KOPT-K1 (cell line): Measurements from ENCODE around the gene PLIN1.

ENCODE experiments used
- H3K27ac ChIP-seq: fragments of 200-600 bp; sonication (generic); 2 replicates; pipeline ENCODE4 v1.5.1; 2016; ENCODE audit warnings: antibody characterized with exemption, mild to moderate bottlenecking, low read depth, low read length; ENCODE audit not compliant: poor library complexity, severe bottlenecking
- H3K36me3 ChIP-seq: fragments of 200-600 bp; sonication (generic); 2 replicates; pipeline ENCODE4 v1.5.1; 2017; ENCODE audit warnings: antibody characterized with exemption, mild to moderate bottlenecking, low read length, moderate library complexity; ENCODE audit not compliant: insufficient read depth
- H3K9me3 ChIP-seq: fragments of 200-600 bp; sonication (generic); 2 replicates; pipeline ENCODE4 v1.5.1; 2017; ENCODE audit warnings: antibody characterized with exemption, low read length, mild to moderate bottlenecking; ENCODE audit not compliant: insufficient read depth, poor library complexity, severe bottlenecking

Gene PLIN1

DNA sequence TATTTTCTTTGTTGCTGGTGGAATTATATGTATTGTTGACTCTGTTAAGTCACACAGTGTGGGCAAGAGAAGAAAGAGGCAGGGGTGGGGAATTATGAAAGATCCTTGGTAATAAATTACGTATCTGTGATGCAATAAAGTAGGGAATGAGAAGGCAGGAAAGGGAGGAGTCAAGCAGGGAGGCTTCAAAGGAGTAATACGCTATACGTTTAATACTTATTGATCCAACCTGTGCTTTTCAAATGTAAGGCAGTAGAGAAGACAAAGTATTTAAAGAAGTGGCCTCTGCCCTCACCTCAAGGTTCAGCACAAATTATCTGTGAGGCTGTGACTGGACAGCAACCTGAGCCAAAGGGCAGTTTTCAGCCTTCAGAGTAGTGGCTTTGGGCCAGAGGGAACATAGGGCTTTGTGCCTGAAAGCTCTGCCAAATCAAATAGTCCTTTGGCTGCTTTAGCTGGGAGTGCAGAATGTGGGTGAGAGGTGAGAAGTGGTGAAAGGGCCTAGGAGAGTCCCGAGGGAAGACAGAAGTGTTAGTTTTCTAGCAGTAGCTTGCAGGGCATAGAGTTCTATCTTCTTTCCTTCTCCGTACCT lies 1.2 kb upstream of the PLIN1 start:
- Histone ChIP-seq H3K9me3 (no peaks in the 10 kb centered on the region), H3K36me3 (no peaks in the 10 kb centered on the region), H3K27ac (no peak overlapping the region)

DNA sequence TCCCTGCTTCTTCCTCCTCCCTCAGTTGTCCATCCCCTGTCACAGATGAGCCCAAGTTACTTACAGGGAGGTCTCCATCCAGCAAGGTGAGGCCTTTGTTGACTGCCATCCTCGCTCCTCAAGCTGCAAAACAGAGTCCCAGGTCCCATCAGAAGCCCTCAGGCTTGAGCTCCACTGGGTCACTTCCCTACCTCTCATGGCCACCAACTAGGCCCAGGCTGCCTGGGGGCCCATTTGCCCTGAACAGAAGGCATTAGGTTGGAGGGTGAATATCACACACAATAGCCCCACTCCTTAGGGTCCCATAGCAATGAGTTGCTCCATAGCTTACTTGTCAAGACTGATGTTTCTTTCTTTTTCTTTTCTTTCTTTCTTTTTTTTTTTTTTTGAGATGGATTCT lies 1.8 kb downstream of the PLIN1 start:
- H3K36me3 ChIP-seq, result no peaks in the 10 kb centered on the region
- H3K27ac ChIP-seq, result no peak overlapping the region
- H3K9me3 ChIP-seq, result no peaks in the 10 kb centered on the region

DNA sequence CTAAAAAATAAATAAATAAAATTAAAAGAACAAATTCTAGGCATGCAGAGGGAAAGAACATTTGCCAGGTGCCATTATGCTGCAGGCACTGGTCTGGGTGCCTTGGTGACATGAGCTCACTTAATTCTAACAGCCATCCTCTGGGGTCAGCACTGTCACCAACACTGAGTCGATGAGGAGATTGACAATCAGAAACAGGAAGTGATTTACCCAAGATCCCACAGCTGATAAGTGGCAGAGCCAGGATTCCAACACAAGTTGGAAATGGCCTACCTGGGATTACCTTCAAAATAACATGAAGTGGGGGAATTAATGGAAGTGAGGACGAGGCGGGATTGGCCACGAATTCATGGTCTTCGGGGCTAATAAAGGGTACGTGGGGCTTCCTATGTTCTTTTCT lies 3.6 kb downstream of the PLIN1 start:
- no peaks in the 10 kb centered on the region for H3K9me3 ChIP-seq
- no peak overlapping the region for H3K27ac ChIP-seq
- no peaks in the 10 kb centered on the region for H3K36me3 ChIP-seq

DNA sequence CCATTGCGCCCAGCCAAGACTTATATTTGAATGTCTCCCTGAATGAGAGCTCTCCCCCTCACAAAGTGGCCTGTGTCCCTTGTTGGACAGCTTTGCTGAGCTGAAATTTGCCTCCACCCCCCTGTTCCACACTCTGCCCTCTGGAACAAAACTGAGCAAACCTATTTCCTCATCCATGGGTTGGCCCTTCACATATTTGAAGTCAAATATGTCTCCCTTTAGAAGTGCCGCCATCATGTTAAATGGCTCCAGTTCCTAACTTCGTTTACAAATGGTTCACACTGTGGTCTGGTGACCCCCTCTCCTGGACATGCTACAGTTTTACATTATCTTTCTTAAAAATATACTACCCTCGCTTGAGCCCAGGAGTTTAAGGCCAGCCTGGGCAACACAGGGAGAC lies 4.6 kb downstream of the PLIN1 start:
- Histone ChIP-seq H3K27ac (no peak overlapping the region), H3K9me3 (no peaks in the 10 kb centered on the region), H3K36me3 (no peaks in the 10 kb centered on the region)

DNA sequence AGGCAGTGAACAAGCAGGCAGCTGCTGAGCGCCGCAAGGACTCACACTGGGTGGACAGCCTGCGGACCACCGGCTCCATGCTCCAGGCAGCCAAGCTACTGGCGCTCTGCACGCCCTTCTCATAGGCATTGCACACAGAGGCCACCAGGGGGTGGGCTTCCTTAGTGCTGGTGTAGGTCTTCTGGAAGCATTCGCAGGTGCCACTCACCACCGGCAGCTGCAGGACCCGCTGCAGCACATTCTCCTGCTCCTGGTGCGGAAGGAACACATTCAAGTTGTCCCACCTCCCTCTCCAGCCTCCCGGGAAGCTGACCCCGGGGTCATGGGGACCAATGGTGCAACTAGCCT lies 6.0 kb downstream of the PLIN1 start:
- H3K27ac ChIP-seq, result no peak overlapping the region
- no peaks in the 10 kb centered on the region for H3K9me3 ChIP-seq
- H3K36me3 ChIP-seq, result no peaks in the 10 kb centered on the region

DNA sequence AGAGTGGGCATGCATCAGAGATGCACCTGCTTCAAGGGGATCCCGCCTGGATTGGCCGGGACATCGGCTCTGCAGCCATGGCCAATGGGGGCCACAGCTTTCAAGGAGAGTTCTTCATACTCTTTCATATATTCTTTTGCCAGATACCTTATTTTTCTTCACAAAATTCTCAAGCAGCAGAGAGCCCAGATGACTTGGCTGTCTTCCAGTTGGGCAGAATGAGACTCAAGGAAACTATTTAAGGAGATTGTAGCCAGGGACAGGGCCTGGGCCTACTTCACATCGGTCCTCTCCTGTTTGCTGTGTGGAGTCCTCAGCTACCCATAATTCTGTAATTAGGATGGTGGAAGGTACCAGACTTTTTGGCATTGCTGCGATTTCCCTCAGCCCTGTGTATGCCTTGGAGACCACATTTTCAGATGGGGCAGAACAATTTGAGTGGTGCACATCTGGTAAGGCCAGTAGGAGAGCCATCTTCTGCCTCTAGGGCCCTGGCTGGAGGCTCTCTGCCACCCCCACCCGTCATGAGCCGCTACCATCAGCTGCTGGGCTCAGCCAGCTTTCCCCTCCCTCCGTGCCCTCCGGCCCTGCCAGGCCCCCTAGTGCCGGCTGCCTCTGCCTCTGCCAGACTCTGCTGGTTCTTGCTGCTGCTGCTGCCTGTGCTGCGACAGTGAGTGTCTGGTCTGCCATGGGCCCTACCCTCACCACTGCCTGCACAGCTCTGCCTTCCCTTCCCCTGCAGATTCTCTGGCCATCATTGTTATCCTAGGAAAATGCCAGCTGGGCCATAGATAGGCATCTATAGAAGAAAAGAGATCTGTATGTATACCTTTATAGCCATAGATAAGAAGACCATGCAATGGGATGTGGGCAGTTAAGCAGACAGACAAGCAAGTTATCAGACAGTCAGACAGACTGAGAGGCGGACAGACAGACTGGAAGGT lies 6.7 kb downstream of the PLIN1 start:
- H3K9me3 ChIP-seq, result no peaks in the 10 kb centered on the region
- no peak overlapping the region for H3K27ac ChIP-seq
- H3K36me3 ChIP-seq, result no peaks in the 10 kb centered on the region

DNA sequence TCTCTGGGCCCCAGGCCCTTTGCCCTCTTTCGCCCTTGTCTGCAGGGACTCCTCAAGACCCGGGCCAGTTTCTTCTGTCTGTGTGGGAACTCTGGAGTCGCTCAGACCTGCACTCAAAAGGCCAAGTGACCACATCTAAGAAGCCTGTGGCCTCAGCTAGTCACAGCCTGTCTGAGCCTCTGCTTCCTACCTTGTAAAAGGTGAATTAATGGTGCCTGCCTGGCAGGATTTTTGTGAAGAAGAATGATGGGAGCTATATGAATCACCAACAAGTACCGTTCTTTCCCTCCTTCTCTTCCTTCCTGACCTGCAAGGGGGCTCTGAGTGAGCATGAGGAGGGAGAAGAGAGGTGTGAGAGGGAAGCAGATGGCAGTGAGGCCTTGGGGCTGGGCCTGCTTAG lies 7.5 kb downstream of the PLIN1 start:
- Histone ChIP-seq H3K27ac (no peak overlapping the region), H3K9me3 (no peaks in the 10 kb centered on the region), H3K36me3 (no peaks in the 10 kb centered on the region)

DNA sequence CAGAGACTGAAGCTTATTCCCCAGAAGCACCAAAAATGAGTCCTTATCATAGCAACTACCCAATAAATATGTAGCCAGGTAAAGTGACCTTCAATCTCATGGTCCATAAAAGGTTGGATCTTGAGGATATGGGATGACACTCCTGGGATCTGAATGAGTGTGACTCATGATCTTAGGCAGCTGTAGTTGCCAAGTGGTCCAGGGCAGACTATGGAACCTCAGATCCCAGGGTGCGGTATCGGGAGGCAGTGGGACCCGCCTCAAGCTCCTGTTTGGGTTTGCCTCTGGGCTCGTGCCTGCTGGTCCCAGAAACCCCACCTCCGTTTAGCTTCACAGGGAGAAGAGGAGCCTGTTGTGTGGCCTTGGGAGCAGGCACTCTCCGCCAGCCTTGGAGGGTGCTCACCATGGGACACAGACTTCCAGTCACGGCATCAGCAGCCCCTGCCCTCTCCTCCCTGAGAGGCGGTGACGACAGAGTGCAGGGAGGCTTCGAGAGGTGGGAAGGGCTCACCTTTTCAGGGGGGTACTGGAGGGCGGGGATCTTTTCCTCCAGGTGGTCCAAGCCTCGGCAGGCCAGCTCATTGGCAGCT lies 8.1 kb downstream of the PLIN1 start:
- no peak overlapping the region for H3K27ac ChIP-seq
- H3K36me3 ChIP-seq, result no peaks in the 10 kb centered on the region
- H3K9me3 ChIP-seq, result no peaks in the 10 kb centered on the region

DNA sequence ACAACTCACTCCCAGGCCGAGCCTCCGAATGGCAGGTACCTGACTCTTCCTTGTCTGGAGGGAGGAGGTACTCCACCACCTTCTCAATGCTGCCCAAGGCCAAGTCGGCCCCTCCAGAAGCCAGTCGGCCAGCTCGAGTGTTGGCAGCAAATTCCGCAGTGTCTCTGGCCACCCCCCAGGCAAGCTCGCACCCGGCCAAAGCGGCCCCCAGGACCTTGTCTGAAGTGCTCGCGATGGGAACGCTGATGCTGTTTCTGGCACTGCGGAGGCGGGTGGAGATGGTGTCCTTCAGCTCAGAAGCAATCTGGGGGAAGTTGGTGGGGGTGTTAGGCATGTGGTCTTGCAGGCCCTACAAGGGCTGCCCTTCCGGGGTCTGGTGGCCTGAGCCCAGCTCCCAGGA lies 9.2 kb downstream of the PLIN1 start:
- Histone ChIP-seq H3K27ac (no peak overlapping the region), H3K36me3 (no peaks in the 10 kb centered on the region), H3K9me3 (no peaks in the 10 kb centered on the region)

DNA sequence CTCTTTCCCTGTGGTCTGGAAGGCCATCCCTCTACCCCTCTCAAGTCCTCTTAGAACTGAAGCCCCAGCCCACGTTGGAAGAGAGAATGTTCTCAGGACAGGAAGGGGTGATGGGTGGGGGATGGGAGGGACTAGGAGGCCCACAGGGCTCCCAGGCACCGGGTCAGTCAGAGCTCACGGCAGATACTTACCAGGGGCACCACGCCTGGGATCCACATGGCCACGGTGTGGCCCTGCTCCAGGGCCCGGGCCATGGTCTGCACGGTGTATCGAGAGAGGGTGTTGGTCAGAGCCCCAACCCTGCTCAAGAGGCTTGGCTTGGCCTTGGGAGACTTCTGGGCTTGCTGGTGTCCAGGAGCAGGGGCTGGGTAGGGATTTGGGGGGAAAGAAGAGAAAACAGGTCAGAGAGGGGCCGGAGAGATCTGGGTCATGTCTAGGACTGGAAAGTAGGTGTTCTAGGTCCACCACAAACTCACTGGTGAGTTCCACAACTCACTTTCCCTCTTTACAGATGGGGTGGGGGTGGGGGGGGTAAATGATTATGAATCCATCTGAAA lies 9.8 kb downstream of the PLIN1 start:
- Histone ChIP-seq H3K36me3 (no peaks in the 10 kb centered on the region), H3K27ac (no peak overlapping the region), H3K9me3 (no peaks in the 10 kb centered on the region)

DNA sequence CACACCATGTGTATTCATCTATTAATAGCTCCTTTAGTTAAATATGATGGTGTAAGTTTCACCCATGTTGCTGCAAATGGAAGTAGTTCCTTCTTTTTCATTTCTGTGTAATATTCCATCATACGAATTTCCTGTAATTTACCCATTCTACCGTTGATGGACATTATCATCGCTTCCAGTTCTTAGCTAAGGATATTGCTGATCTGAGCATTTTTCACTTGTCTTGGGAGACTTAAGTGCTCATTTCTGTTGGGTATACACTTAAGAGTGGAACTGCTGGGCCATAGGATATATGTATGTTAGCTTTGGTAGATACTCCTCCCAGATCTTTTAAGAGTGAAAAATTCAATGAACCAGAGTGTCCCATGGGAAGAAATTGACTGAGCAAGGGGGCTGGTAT lies 11.0 kb downstream of the PLIN1 start:
- no peaks in the 10 kb centered on the region for H3K36me3 ChIP-seq
- H3K27ac ChIP-seq, result no peak overlapping the region
- no peaks in the 10 kb centered on the region for H3K9me3 ChIP-seq

DNA sequence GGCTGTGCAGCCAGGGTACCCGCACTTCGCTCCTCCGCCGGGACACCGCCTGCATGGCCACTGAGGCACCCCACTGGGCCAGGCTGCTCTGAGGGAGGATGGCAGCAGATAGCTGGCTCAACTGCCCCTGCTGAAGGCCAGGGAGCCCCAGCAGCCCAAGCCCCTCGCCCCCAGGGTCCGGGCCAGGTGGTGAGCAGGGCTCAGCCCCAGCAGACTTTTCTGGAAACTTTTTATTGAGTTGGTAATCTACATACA lies 11.5 kb downstream of the PLIN1 start:
- Histone ChIP-seq H3K9me3 (no peaks in the 10 kb centered on the region), H3K36me3 (no peaks in the 10 kb centered on the region), H3K27ac (no peak overlapping the region)

DNA sequence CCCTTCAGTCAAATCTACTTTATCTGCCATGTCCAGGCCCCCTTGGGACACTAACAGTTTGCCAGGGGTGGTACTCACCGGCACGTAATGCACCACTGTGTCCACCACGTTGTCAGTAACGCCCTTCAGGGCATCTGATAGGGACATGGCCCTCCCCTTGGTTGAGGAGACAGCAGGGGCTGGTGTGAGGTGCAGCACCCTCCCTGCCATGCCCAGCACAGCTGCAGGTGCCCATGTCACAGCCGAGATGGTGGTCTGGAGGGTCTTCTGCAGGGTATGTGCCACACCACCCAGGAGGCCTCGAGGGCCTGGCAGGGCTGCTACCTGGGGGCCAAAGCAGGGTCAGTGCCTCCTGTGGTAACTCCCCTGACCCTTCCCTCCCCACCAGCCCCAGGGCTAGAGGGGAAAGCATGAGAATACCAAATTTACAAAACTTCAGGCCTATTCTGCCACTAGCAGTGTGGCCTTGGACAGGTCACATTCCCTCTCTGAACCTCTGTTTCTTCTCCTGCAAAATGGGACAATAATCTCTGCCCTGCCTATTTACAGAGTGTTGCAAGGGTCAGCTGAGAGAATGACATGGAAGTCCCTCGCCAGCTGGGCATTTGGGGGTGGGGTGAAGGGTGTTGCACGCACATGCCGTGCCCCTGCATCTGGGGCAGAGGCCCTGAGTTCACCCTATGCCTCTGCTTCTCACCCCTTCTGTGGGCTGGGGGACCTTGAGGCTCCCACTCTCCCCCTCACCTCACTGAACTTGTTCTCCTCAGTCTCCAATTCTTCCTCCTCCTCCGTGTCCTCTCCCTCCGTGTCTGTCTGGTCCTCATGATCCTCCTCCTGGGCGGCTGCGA lies 12.1 kb downstream of the PLIN1 start:
- Histone ChIP-seq H3K9me3 (no peaks in the 10 kb centered on the region), H3K36me3 (no peaks in the 10 kb centered on the region), H3K27ac (no peak overlapping the region)

DNA sequence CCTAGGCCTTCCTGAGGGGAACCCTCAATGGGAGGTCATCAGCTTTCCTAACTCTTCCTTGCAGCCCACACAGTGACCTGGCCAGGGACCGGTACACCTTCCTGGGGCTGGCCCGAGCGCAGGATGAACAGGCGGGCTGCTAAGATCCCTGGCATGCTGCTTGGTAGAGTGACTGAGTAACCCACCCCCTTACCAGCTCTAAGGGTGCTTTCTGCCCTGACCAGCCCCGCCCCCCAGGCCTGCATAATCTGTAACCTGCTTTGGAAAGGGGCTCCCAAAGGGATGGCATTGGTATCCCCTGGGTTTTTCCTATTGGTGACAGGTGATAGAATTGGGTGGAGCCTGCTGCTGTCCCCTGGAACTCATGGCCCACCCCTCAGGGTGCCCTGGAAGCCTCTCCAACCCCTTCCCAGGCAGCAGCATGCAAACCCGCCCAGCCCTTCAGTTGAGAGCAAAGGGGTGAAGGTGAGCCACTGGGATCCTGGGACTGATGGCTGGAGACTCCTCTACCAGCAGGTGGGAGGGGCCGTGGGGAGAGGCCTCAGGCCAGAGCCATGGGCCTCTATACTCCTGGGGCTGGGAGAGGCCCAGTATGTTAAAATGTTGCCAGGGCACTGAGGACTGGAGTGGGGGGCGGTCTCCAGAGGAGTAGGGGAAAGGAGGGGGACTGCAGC lies 12.8 kb downstream of the PLIN1 start:
- H3K9me3 ChIP-seq, result no peaks in the 10 kb centered on the region
- H3K36me3 ChIP-seq, result no peaks in the 10 kb centered on the region
- H3K27ac ChIP-seq, result no peak overlapping the region
